WTC11 (cell line): ENCODE data around the gene CPEB1. TPM values are rescaled to one million over a fixed set of nuclear protein-coding genes. Genes with fewer than 3 reads are reported as not detected.

Experiments used
- FOXP1 ChIP-seq: sonication (generic); formaldehyde crosslinking; IDR thresholded peaks from 2 replicates; pipeline ENCODE4 v1.8.0; 2022; ENCODE audit warnings: missing genetic modification reagents, mild to moderate bottlenecking, moderate library complexity, borderline replicate concordance
- GABPB1 ChIP-seq: sonication (generic); formaldehyde crosslinking; IDR thresholded peaks from 2 replicates; pipeline ENCODE4 v1.8.1; 2023; ENCODE audit warnings: mild to moderate bottlenecking, missing genetic modification reagents
- GTF2I ChIP-seq: fragments of 250-450 bp; sonication (Bioruptor Pico); conservative IDR thresholded peaks from 2 replicates; pipeline ENCODE4 v1.4.0; 2021; ENCODE audit warnings: mild to moderate bottlenecking
- HMGA2 ChIP-seq: fragments of 250-450 bp; sonication (Bioruptor Pico); IDR thresholded peaks from 2 replicates; pipeline ENCODE4 v1.4.0; 2021; ENCODE audit warnings: mild to moderate bottlenecking, moderate library complexity
- JAZF1 ChIP-seq: fragments of 250-450 bp; sonication (Bioruptor Pico); IDR thresholded peaks from 2 replicates; pipeline ENCODE4 v1.9.0; 2021; ENCODE audit warnings: moderate library complexity, mild to moderate bottlenecking, inconsistent platforms
- NFATC4 ChIP-seq: fragments of 250-450 bp; sonication (Bioruptor Pico); IDR thresholded peaks from 2 replicates; pipeline ENCODE4 v1.9.0; 2021; ENCODE audit warnings: mild to moderate bottlenecking
- NFYB ChIP-seq: sonication (generic); formaldehyde crosslinking; conservative IDR thresholded peaks from 2 replicates; pipeline ENCODE4 v1.8.0; 2022; ENCODE audit warnings: low read depth, missing genetic modification reagents
- NR1H2 ChIP-seq: sonication (generic); formaldehyde crosslinking; IDR thresholded peaks from 2 replicates; pipeline ENCODE4 v1.9.0; 2021; ENCODE audit warnings: mild to moderate bottlenecking, moderate library complexity, missing genetic modification reagents
- NR3C1 ChIP-seq: sonication (generic); formaldehyde crosslinking; conservative IDR thresholded peaks from 2 replicates; pipeline ENCODE4 v1.8.1; 2023; ENCODE audit warnings: low read depth, mild to moderate bottlenecking, missing genetic modification reagents
- RORB ChIP-seq: fragments of 250-450 bp; sonication (Bioruptor Pico); IDR thresholded peaks from 2 replicates; pipeline ENCODE4 v1.9.0; 2021; ENCODE audit warnings: mild to moderate bottlenecking
- SP1 ChIP-seq: sonication (generic); formaldehyde crosslinking; conservative IDR thresholded peaks from 2 replicates; pipeline ENCODE4 v1.8.1; 2022; ENCODE audit warnings: missing genetic modification reagents
- TEAD1 ChIP-seq: sonication (generic); formaldehyde crosslinking; IDR thresholded peaks from 2 replicates; pipeline ENCODE4 v1.8.0; 2022; ENCODE audit warnings: mild to moderate bottlenecking, missing genetic modification reagents
- ZNF396 ChIP-seq: fragments of 250-450 bp; sonication (Bioruptor Pico); IDR thresholded peaks from 2 replicates; pipeline ENCODE4 v1.8.0; 2021; ENCODE audit warnings: mild to moderate bottlenecking, moderate library complexity, borderline replicate concordance
- ZNF416 ChIP-seq: fragments of 250-450 bp; sonication (Bioruptor Pico); IDR thresholded peaks from 2 replicates; pipeline ENCODE4 v1.9.0; 2021; ENCODE audit warnings: mild to moderate bottlenecking, inconsistent platforms
- ZNF671 ChIP-seq: fragments of 250-450 bp; sonication (Bioruptor Pico); IDR thresholded peaks from 2 replicates; pipeline ENCODE4 v1.8.0; 2021; ENCODE audit warnings: mild to moderate bottlenecking
- total RNA-seq: library from RNA; stranded (reverse); gene quantifications from 3 replicates; pipeline ENCODE4 v1.2.3, GENCODE V29; 2021
- TF ChIP-seq, protein P1 (sequence below): sonication (generic); formaldehyde crosslinking; conservative IDR thresholded peaks from 2 replicates; pipeline ENCODE4 v1.8.1; 2022; ENCODE audit warnings: mild to moderate bottlenecking, missing genetic modification reagents
- TF ChIP-seq, protein P2 (sequence below): sonication (generic); formaldehyde crosslinking; IDR thresholded peaks from 2 replicates; pipeline ENCODE4 v1.8.0; 2023; ENCODE audit warnings: missing genetic modification reagents
- TF ChIP-seq, protein P3 (sequence below): fragments of 250-450 bp; sonication (Bioruptor Pico); IDR thresholded peaks from 2 replicates; pipeline ENCODE4 v1.9.0; 2021; ENCODE audit warnings: mild to moderate bottlenecking, borderline replicate concordance
- TF ChIP-seq, protein P4 (sequence below): sonication (generic); formaldehyde crosslinking; IDR thresholded peaks from 2 replicates; pipeline ENCODE4 v1.8.0; 2022; ENCODE audit warnings: mild to moderate bottlenecking, missing genetic modification reagents
- TF ChIP-seq, protein P5 (sequence below): sonication (generic); formaldehyde crosslinking; IDR thresholded peaks from 2 replicates; pipeline ENCODE4 v1.8.1; 2023; ENCODE audit warnings: mild to moderate bottlenecking, moderate library complexity, missing genetic modification reagents
- TF ChIP-seq, protein P6 (sequence below): sonication (generic); formaldehyde crosslinking; conservative IDR thresholded peaks from 2 replicates; pipeline ENCODE4 v1.8.1; 2023; ENCODE audit warnings: mild to moderate bottlenecking, low read depth, missing genetic modification reagents, moderate library complexity
- TF ChIP-seq, protein P7 (sequence below): sonication (generic); formaldehyde crosslinking; IDR thresholded peaks from 2 replicates; pipeline ENCODE4 v1.8.1; 2022; ENCODE audit warnings: missing genetic modification reagents, borderline replicate concordance
- TF ChIP-seq, protein P8 (sequence below): sonication (generic); formaldehyde crosslinking; IDR thresholded peaks from 2 replicates; pipeline ENCODE4 v1.8.1; 2022; ENCODE audit warnings: mild to moderate bottlenecking, moderate library complexity, missing genetic modification reagents

Gene CPEB1
- total RNA-seq, 1 experiment from 2014 or later = 2.5 TPM

DNA sequence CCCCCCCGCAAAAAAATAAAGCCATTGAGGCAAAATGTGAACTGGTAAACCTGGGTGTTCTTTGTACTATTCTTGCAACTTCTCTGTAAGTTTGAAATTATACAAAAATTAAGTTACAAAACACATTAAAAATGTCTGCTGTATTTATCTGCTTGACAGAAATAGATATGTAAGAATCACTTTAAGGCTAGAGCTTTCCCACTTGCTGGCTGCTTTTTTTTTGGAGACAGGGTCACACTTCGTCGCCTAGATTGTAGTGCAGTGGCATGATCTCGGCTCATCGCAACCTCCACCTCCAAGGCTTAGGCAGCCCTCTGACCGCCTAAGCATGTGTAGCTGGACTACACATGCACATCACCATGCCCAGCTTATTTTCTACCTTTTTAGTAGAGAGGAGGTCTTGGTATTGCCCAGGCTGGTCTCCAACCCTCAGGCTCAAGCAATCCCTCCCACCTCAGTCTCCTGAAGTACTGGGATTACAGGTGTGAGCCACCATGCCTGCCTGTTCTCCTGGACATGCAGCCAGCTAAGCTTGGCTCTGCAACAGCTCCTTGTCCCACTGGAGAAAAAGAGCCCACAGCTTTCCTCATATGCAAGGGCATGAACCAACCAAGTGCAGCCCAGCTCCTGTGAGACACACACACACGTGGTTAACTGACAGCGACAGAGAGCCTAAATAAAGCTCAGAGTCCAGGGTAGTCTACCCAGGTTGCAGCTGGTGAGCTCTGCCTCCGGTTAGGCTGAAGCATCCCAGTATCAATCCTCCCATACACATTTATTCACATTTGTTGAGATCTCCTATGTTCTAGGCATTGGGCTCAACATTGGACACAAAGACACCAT is 111.4 kb downstream of the CPEB1 start (continued):
- TF ChIP-seq NFYB (CRISPR knock-in tag) (no peak), HMGA2 (no peak), FOXP1 (CRISPR knock-in tag) (no peak), GTF2I (no peak), GABPB1 (no peak), ZNF396 (CRISPR knock-in tag) (no peak), ZNF671 (CRISPR knock-in tag) (peak; percentile 95), JAZF1 (CRISPR knock-in tag) (no peak), NR1H2 (CRISPR knock-in tag) (no peak), ZNF416 (CRISPR knock-in tag) (peak; percentile 82), NR3C1 (CRISPR knock-in tag) (no peak), NFATC4 (CRISPR knock-in tag) (peak; percentile 93), TEAD1 (CRISPR knock-in tag) (no peak), SP1 (CRISPR knock-in tag) (no peak), RORB (CRISPR knock-in tag) (no peak)
- TF ChIP-seq, protein P1, sequence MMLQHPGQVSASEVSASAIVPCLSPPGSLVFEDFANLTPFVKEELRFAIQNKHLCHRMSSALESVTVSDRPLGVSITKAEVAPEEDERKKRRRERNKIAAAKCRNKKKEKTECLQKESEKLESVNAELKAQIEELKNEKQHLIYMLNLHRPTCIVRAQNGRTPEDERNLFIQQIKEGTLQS (CRISPR knock-in tag) = no peak
- TF ChIP-seq, protein P2, sequence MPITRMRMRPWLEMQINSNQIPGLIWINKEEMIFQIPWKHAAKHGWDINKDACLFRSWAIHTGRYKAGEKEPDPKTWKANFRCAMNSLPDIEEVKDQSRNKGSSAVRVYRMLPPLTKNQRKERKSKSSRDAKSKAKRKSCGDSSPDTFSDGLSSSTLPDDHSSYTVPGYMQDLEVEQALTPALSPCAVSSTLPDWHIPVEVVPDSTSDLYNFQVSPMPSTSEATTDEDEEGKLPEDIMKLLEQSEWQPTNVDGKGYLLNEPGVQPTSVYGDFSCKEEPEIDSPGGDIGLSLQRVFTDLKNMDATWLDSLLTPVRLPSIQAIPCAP (CRISPR knock-in tag) = no peak
- TF ChIP-seq, protein P3, sequence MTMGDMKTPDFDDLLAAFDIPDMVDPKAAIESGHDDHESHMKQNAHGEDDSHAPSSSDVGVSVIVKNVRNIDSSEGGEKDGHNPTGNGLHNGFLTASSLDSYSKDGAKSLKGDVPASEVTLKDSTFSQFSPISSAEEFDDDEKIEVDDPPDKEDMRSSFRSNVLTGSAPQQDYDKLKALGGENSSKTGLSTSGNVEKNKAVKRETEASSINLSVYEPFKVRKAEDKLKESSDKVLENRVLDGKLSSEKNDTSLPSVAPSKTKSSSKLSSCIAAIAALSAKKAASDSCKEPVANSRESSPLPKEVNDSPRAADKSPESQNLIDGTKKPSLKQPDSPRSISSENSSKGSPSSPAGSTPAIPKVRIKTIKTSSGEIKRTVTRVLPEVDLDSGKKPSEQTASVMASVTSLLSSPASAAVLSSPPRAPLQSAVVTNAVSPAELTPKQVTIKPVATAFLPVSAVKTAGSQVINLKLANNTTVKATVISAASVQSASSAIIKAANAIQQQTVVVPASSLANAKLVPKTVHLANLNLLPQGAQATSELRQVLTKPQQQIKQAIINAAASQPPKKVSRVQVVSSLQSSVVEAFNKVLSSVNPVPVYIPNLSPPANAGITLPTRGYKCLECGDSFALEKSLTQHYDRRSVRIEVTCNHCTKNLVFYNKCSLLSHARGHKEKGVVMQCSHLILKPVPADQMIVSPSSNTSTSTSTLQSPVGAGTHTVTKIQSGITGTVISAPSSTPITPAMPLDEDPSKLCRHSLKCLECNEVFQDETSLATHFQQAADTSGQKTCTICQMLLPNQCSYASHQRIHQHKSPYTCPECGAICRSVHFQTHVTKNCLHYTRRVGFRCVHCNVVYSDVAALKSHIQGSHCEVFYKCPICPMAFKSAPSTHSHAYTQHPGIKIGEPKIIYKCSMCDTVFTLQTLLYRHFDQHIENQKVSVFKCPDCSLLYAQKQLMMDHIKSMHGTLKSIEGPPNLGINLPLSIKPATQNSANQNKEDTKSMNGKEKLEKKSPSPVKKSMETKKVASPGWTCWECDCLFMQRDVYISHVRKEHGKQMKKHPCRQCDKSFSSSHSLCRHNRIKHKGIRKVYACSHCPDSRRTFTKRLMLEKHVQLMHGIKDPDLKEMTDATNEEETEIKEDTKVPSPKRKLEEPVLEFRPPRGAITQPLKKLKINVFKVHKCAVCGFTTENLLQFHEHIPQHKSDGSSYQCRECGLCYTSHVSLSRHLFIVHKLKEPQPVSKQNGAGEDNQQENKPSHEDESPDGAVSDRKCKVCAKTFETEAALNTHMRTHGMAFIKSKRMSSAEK (CRISPR knock-in tag) = peak; percentile 74; the same call in 1 of the 2 replicates
- TF ChIP-seq, protein P4, sequence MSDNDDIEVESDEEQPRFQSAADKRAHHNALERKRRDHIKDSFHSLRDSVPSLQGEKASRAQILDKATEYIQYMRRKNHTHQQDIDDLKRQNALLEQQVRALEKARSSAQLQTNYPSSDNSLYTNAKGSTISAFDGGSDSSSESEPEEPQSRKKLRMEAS (CRISPR knock-in tag) = no peak
- TF ChIP-seq, protein P5, sequence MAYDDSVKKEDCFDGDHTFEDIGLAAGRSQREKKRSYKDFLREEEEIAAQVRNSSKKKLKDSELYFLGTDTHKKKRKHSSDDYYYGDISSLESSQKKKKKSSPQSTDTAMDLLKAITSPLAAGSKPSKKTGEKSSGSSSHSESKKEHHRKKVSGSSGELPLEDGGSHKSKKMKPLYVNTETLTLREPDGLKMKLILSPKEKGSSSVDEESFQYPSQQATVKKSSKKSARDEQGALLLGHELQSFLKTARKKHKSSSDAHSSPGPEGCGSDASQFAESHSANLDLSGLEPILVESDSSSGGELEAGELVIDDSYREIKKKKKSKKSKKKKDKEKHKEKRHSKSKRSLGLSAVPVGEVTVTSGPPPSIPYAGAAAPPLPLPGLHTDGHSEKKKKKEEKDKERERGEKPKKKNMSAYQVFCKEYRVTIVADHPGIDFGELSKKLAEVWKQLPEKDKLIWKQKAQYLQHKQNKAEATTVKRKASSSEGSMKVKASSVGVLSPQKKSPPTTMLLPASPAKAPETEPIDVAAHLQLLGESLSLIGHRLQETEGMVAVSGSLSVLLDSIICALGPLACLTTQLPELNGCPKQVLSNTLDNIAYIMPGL (CRISPR knock-in tag) = no peak
- TF ChIP-seq, protein P6, sequence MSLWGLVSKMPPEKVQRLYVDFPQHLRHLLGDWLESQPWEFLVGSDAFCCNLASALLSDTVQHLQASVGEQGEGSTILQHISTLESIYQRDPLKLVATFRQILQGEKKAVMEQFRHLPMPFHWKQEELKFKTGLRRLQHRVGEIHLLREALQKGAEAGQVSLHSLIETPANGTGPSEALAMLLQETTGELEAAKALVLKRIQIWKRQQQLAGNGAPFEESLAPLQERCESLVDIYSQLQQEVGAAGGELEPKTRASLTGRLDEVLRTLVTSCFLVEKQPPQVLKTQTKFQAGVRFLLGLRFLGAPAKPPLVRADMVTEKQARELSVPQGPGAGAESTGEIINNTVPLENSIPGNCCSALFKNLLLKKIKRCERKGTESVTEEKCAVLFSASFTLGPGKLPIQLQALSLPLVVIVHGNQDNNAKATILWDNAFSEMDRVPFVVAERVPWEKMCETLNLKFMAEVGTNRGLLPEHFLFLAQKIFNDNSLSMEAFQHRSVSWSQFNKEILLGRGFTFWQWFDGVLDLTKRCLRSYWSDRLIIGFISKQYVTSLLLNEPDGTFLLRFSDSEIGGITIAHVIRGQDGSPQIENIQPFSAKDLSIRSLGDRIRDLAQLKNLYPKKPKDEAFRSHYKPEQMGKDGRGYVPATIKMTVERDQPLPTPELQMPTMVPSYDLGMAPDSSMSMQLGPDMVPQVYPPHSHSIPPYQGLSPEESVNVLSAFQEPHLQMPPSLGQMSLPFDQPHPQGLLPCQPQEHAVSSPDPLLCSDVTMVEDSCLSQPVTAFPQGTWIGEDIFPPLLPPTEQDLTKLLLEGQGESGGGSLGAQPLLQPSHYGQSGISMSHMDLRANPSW (CRISPR knock-in tag) = no peak
- TF ChIP-seq, protein P7, sequence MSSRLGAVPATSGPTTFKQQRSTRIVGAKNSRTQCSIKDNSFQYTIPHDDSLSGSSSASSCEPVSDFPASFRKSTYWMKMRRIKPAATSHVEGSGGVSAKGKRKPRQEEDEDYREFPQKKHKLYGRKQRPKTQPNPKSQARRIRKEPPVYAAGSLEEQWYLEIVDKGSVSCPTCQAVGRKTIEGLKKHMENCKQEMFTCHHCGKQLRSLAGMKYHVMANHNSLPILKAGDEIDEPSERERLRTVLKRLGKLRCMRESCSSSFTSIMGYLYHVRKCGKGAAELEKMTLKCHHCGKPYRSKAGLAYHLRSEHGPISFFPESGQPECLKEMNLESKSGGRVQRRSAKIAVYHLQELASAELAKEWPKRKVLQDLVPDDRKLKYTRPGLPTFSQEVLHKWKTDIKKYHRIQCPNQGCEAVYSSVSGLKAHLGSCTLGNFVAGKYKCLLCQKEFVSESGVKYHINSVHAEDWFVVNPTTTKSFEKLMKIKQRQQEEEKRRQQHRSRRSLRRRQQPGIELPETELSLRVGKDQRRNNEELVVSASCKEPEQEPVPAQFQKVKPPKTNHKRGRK (CRISPR knock-in tag) = no peak
- TF ChIP-seq, protein P8, sequence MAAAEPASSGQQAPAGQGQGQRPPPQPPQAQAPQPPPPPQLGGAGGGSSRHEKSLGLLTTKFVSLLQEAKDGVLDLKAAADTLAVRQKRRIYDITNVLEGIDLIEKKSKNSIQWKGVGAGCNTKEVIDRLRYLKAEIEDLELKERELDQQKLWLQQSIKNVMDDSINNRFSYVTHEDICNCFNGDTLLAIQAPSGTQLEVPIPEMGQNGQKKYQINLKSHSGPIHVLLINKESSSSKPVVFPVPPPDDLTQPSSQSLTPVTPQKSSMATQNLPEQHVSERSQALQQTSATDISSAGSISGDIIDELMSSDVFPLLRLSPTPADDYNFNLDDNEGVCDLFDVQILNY (CRISPR knock-in tag) = no peak
